HG02870 (cell line): ENCODE data around the gene KMT5B.
"Not testable (repeated sequence)": the region's sequence is repeated elsewhere in the genome, so short reads cannot be mapped to it uniquely, and the experiment has no call there.

ENCODE experiments used
- ATAC-seq: cut with Tn5 transposase; IDR thresholded peaks from one replicate; pipeline ENCODE4 v1.9.1; 2021; ENCODE audit warnings: mild to moderate bottlenecking, moderate library complexity; ENCODE audit not compliant: unreplicated experiment

Gene KMT5B

DNA sequence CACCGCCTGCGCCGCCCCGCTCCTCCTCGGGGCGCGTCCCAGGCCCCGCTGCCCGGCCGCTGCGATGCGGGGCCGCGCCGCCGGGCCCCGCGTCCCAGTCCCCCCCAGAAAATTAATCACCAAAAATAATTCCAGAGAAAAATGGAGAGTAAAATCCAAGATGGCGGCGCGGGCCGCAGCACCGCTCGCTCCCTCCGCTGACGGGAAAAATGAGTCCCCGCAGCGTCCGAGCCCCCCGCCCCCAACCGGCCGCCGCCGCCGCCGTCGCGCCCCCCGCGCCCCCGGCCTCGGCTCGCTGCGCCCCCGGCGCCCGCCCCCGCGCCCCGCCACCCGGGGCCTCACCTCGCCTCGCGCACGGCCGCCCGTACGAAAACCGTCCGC, at the start of gene KMT5B:
Gene KMT5B, minus strand, starts transcription at position 162 of the 381 bp plus-strand sequence. CDS start 23,220 bp downstream, outside the sequence.
- peak; percentile 26 for ATAC-seq

DNA sequence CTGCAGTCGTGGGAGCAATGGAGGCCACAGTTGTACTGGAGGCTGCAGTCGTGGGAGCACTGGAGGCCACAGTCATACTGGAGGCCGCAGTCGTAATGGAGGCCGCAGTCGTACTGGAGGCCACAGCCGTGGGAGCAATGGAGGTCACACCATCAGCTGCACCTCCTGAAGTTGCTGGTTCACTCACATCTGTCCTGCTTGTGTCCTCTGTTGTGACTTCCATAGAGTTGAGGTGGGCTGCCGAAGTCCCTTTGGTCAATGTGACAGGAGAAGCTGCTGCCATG, 49.4 kb upstream of the KMT5B start:
- no peak for ATAC-seq

DNA sequence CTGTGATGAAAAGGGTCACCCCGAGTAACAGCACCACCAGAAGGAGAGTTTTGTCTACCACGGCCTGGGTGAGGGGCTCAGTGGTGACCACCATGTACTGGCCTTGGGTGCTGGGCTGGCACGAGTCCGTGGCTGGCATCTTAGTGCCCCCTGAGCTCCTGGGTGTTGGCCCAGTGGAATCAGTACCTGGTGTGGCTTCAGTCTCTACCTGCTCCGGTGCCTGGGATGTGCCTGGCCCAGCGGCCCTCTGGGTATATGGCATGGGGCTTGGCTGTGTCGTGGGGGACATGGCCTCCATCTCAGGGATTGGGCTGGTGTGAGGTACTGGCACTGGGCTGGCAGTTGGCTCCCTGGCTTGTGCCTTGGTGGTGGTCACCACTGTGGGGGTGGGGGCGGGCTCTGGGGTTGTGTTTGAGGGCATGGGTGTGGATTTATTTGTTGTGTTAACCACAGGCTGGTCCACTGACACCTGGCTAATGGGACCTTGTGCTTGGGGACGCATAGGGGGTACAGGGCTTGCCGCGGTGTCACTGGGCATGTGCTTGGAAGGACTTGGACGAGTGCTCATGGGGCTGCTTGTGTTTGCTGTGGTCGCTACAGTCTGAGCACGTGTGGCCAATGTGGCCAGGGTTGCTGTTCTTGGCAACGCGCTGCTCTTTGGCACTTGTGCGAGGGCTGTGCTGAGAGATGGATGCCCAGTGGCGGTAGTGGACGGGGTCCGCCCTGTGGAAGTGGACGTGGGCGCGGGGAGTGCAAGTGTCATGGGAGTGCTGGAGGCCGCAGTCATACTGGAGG, 48.9 kb upstream of the KMT5B start:
- no peak for ATAC-seq

DNA sequence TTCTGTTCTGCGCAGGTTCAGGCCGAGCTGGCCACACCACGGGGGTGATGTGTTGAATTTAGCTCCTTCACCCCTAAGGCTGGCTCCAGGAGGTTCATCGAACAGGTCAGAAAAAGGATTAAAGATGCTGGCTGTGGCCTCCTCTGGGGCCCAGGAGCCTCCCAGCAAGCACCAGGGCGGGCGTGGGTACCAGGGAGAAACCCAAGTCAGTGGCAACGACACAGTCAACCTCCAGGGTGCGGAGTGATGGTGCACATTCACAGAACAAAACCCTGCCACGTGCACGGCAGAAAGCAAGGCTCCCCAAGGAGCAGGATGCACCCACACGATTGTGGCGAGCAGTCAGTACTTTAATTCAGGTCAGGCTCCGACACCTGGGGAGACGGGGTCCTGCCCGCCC, 47.9 kb upstream of the KMT5B start:
- no peak for ATAC-seq

DNA sequence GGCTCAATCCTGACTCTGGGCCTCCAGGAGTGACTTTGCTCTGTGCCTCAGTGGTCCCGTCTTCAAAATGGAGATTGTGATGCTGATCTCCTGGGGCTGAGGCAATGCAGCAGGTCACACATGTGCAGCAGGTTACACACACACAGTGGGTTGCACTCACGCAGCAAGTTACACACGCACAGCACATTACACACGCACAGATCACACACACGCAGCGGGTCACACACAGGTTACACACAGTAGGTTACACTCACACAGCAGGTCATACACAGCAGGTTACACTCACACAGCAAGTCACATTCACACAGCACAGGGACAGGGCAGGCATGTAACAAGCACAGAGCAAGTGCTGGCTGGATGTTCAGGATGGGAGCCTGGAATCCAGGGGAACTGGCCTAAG, 47.4 kb upstream of the KMT5B start:
- no peak for ATAC-seq

DNA sequence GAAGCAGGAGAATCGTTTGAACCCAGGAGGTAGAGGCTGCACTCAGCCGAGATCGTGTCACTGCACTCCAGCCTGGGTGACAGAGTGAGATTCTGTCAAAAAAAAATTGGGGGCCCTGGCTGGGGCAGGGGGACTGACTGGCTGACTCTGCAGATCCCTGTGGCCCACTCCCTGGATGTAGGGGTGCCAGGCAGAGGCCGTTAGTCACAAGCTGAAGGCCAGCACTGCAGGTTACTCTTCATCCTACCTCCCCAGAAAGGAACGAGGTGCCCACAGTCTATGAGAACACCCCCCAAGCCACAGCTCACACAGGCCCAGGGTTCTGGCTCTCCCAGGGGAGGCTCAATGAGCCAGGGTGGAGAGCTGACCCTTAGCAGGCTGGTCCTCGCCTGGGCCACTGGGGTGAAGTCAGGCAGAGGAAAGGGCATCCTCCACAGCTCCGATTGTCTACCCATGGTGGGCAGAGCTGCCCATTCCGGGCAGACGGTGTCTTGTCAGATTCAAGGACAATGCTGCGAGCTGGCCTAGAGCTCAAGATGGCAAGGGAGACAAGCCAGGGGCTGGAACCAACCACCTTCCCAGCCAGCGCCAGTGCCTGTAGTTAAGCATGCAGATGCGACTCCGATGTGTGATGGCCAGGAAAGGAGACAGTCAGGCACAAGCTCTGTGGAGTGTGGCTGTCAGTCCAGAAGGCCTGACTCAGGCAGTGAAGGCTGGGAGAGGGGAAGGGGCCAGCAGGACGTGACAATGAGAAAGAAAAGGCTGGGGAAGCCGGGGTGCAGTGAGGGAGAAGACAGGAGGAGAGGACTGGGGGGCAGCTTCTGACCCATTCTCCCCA, 46.2 kb upstream of the KMT5B start:
- no peak for ATAC-seq

DNA sequence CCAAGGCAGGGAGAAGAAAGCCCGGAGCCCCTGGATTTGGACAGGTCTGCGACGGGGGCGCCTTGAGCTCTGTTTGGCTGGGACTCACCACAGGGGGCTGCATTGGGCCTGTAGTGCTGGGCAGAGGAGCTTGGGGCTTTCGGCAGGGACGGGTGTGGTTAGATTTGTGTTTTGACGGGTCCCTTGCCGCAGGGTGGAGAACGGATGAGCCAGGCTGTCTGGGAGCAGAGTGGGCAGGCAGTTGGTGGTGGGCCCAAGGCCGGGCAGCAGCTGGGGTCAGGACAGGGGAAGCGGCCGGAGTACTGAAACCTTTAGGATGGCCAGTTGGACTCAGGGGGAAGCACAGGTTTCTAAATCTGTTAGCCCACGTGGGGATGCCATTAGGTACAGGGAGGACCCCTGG, 45.3 kb upstream of the KMT5B start:
- ATAC-seq = no peak

DNA sequence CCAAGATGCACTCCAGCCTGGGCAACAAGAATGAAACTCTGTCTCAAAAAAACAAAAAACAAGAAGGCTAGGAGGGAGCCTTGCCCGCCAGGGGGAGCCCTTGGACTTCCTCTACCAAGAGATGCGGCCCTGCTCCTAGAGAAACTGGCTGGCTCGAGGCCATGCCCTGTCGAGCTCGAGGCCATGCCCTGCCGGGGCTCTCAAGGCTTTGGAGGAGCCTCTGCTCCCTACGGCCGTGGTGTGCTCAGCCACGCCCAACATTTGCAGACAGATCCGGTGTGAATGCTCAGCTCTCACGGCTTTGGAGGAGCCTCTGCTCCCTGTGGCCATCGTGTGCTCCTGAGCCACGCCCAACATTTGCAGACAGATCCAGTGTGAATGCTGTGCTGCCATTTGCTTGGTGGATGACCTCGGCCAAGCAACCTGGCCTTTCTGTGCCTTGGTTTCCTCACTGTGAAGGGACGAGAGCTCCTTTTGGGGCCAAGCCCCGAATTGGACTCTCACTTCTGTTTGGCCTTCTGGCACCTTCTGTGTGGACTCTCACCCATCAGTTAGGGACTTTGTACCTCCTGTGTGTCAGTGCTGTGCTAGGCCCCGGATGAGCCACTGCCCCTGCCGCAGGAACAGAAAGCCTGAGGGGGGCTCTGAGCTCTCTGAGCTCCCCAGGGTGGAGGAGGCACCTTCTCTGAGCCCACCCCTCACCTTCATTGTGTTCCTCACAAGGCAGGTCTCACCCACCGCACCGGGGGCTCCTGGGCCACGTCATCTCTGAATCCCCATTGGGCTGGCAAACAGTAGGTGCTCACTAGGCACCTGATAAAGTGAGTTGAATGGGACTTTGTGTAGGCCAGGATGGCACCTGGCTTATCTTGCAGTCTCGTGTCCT, 44.6 kb upstream of the KMT5B start:
- no peak for ATAC-seq

DNA sequence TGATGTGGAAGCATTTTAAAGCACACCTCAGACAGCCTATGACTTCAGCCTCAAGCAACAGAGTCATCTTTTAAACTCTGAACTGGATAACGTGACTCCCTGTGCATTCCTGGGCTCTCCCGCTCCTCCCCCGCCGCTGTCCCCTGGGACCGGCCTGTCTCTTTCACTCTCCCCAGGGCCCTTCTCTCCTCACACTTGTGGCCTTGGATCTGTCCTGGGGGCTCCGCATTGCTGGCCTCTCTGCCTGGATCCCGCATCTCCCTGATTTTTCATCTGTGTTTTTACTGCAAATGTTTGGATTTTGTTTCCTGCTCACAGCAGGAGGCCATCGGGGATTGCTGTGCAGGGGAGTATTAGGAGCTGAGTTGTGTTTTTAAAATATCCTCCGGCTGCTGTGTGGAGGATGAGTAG, 43.2 kb upstream of the KMT5B start:
- no peak for ATAC-seq

DNA sequence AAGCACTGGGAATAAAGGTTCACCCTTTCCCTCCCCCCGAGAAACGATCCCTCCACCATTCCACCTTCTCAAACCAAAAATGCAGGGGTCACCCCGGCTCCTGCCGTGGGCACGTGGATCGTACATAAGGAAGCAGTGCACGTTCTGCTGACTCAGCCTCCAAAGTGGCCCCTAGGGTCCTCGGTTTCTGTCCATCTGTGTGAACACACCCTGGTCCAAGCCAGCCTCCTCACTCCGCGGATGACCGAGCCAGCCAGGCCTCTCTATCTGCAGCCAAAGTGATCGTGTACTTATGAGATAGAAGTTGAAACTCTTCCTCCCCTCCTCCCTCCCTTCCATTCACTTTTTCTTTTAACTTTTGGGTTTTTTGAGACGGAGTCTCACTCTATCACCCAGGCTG, 42.4 kb upstream of the KMT5B start:
- no peak for ATAC-seq

DNA sequence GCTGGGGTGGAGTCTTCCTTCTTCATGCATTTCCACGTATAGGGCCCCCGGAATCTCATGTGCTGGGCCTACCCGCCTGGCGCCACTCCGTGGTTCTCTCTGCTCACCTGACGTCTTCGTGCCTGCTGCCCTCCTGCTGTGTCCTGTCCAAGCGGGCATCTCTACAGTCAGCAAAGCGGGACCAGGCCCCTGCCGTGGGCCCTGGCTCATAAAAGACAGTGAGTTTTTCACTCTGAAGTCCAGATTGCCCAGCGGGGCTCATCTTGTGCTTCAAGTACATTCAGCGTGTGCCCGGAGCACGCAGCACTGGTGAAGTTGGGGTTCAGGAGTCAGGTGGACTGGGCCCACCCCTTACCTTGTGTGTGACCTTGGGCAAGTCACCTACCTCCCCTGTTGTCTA, 41.3 kb upstream of the KMT5B start:
- no peak for ATAC-seq

DNA sequence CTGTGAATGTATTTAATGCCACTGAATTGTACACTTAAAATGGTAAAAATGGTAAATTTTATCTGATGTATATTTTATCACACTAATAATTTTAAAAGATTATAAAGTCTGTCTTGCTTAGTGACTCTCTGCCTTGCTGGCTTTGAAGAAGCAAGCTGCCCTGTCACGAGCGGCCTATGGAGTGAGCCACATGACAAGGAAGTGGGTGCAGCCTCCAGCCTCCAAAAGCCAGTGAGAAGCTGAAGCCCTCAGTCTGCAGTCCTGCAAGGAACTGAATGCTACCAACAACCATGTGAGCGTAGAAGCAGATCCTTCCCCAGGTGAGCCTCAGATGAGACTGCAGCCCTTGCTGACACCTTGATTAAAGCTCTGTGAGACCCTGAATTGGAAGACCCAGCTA, 38.7 kb upstream of the KMT5B start:
- no peak for ATAC-seq

DNA sequence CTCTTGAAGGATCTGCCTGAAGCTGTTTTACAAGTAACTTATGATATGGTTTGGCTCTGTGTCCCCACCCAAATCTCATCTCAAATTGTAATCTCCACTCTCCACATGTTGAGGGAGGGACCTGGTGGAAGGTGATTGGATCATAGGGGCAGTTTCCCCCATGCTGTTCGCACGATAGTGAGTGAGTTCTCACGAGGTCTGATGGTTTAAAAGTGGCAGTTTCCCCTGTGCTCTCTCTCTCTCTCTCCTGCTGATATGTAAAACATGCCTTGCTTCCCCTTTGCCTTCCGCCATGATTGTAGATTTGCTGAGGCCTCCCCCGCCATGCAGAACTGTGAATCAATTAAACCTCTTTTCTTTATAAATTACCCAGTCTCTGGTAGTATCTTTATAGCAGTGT, 31.8 kb upstream of the KMT5B start:
- ATAC-seq = not testable (repeated sequence)

DNA sequence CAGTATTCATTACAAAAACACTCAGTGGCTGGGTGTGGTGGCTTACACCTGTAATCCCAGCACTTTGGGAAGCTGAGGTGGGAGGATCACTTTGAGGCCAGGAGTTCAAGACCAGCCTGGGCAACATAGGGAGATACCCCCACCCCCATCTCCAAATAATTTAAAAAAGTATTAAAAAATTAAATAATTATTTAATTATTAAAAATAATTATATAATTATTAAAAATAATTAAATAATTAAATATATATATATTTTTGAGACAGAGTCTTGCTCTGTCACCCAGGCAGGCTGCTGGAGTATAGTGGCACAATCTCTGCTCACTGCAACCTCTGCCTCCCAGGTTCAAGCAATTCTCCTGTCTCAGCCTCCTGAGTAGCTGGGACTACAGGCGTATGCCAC, 30.8 kb upstream of the KMT5B start:
- ATAC-seq = not testable (repeated sequence)

DNA sequence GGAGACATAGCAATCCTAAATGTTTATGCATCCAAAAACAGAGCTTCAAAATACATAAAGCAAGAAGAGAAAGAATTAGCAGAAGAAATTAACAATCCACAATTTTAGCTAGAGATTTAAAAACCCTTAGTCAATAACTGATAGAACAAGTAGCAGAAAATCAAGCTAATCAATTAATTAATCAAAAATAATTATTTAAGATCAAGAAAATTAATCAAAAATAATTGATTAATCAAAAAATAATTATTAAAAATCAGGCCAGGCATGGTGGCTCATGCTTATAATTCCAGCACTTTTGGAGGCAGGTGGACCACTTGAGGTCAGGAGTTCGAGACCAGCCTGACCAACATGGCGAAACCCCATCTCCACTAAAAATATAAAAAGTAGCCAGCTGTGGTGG, 29.5 kb upstream of the KMT5B start:
- no peak for ATAC-seq

DNA sequence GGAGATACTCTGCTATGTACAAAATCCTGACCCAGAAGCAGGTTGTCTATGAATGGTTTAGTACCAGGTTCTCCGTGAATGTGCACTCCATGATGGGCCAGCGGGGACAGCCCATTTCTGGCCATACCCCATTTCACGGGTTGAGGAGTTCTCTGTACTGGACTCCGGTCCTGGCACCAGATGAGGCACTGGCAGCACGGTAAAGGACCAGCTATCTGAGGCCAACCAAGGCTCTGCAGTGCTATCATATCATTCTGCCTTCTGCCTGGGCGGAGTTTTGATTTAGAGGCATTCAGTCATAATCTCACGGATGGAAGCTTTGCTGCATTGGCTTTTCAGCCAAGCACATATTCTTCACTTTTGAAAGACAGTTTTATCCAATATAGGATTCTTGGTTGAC, 18.5 kb upstream of the KMT5B start:
- no peak for ATAC-seq

DNA sequence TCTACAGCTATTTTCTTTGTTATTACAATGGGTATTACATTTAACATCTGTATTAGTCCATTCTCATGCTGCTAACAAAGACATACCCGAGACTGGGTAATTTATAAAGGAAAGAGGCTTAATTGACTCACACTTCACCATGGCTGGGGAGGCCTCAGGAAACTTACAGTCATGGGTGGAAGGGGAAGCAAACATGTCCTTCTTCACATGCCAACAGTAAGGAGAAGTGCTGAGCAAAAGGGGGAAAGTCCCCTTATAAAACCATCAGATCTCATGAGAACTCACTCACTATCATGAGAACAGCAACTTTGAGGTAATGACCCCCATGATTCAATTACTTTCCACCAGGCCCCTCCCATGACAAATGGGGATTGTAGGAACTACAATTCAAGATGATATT, 16.5 kb upstream of the KMT5B start:
- ATAC-seq = no peak

DNA sequence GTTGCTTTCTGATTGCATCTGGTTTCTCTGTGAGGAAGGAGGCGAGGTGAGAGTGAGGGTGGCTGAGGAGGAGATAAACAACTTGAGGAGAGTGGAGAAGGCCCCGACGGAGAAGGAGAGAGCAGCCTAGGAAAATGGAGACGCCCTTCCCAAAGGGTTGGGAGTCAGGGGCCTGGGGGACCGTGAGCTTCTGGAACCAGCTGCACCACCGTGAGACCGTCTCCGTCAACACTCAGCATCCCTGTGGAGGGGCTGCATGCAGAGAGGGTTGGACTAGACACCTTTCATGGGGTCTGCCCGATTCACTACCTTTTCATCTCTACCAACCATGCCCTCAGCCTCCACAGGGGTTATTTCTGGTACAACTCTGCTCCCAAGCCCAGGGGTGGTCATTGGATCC, 13.3 kb upstream of the KMT5B start:
- ATAC-seq = no peak

DNA sequence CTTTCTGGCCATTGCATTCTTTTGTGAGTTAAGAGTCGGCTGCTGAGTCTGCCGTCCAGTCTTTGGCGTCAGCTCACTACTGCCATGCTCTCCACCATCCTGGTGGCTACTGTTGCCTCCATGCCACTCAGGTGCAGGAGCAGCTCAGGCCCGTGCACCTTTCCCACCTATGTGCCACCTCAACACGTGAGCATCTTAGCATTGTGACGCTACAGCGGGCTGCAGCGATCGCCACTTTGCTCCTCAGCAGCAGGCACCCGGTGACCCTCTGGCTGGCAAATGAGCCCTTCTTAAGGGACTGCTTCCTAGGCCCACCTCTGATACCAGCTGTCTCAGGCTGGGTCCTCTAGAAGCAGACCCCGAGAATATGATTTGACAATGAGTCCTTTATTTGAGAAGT, 11.5 kb upstream of the KMT5B start:
- ATAC-seq = no peak

DNA sequence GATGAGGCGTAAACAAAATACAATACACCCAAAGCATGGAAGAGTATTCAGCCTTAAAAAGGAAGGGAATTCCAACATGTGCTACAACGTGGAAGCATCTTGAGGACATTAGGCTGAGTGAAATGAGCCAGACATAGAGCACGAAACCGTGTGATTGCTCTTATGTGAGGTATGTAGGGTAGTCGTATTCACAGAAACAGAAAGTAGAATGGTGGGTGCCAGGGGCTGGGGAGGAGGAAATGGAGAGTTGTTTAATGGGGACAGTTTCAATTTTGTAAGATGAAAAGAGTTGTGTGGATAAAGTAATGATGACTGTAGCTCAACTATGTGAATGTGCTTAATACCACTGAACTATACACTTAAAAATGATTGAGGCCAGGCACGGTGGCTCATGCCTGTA, 10.2 kb upstream of the KMT5B start:
- ATAC-seq = no peak

DNA sequence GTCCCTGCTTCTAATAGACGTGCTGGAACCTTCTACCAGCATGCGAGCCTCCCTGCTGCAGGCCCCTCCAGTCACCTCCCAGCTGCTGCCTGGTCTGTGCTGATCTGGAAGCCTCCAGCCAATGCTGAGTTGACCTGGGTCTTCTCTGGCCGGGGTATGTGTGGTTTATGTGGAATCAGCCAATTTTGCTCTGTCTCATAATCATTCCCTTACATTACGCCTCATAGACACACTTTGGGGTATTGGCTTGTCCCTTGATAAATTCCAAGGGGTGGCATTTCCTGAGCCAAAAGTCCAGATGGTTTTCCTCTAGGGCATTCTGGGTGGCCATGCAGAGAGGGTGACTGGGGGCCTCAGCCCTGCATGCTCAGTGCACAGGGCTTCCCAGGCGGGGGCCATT, 8.3 kb upstream of the KMT5B start:
- ATAC-seq = no peak
